ENCODE data around the gene DCC. TPM values are rescaled to one million over a fixed set of nuclear protein-coding genes. Genes with fewer than 3 reads are reported as not detected.

Gene DCC
- total RNA-seq, 6 donors from 2014 or later, result 0.33 to 3.5 (median 1.0) TPM

GRCh38 chr18:52596748-52597435, 256.9 kb downstream of the DCC start:
- DNase-seq (no peak), ATAC-seq (ENCODE audit: low FRiP score in 2 of 2) (no peak)
- WGBS, 2 donors, result 49 to 51% methylated on average over 5 of the region's 5 CpGs
- Histone ChIP-seq H3K4me3 (no peak overlapping the region), H3K36me3 (no peaks in the 10 kb centered on the region), H3K27ac (no peak overlapping the region), H3K27me3 (no peaks in the 10 kb centered on the region), H3K4me1 (no peaks in the 10 kb centered on the region), H3K9me3 (no peaks in the 10 kb centered on the region)
- TF ChIP-seq, protein P1, sequence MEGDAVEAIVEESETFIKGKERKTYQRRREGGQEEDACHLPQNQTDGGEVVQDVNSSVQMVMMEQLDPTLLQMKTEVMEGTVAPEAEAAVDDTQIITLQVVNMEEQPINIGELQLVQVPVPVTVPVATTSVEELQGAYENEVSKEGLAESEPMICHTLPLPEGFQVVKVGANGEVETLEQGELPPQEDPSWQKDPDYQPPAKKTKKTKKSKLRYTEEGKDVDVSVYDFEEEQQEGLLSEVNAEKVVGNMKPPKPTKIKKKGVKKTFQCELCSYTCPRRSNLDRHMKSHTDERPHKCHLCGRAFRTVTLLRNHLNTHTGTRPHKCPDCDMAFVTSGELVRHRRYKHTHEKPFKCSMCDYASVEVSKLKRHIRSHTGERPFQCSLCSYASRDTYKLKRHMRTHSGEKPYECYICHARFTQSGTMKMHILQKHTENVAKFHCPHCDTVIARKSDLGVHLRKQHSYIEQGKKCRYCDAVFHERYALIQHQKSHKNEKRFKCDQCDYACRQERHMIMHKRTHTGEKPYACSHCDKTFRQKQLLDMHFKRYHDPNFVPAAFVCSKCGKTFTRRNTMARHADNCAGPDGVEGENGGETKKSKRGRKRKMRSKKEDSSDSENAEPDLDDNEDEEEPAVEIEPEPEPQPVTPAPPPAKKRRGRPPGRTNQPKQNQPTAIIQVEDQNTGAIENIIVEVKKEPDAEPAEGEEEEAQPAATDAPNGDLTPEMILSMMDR (IDR thresholded peaks at IDR 0.05), result no peak
- TF ChIP-seq POLR2AphosphoS5 (IDR thresholded peaks at IDR 0.05) (no peak), EP300 (IDR thresholded peaks at IDR 0.05) (no peak), POLR2A (IDR thresholded peaks at IDR 0.05) (no peak)

GRCh38 chr18:52598921-52599320, 258.9 kb downstream of the DCC start:
- TF ChIP-seq POLR2A (IDR thresholded peaks at IDR 0.05) (no peak), POLR2AphosphoS5 (IDR thresholded peaks at IDR 0.05) (no peak), EP300 (IDR thresholded peaks at IDR 0.05) (no peak)
- TF ChIP-seq, protein P1 (IDR thresholded peaks at IDR 0.05), result no peak
- ATAC-seq (ENCODE audit: low FRiP score in 2 of 2) (no peak), DNase-seq (no peak)
- H3K4me1 ChIP-seq, result no peaks in the 10 kb centered on the region
- H3K9me3 ChIP-seq, result no peaks in the 10 kb centered on the region
- H3K4me3 ChIP-seq, result no peak overlapping the region
- no peak overlapping the region for H3K27ac ChIP-seq
- no peaks in the 10 kb centered on the region for H3K27me3 ChIP-seq
- no peaks in the 10 kb centered on the region for H3K36me3 ChIP-seq
- 63 to 68% methylated on average over 2 of the region's 2 CpGs for WGBS, 2 donors

DNA sequence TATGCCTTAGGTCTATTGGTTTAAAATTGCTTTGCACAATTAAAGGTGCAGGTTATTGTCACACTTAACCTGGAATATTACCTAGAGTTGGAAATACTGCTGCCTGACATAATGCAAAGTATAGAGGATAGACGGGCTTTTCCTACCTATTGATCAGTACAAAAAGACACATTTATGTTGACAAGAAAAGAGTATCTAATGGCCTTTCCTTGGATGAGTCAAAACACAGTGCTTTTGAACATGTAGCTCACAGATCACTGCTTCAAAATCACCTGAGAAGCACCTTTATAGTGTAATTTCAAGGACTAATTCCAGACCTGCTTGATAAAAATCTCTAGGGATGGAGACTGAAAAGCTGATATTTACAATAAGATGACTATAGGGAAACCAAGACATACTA, 262.8 kb downstream of the DCC start:
- no peaks in the 10 kb centered on the region for H3K27me3 ChIP-seq
- H3K27ac ChIP-seq, result no peak overlapping the region
- TF ChIP-seq POLR2A (IDR thresholded peaks at IDR 0.05), result no peak
- TF ChIP-seq, protein P1 (IDR thresholded peaks at IDR 0.05), result no peak
- TF ChIP-seq POLR2AphosphoS5 (IDR thresholded peaks at IDR 0.05), result no peak
- no peak for TF ChIP-seq EP300 (IDR thresholded peaks at IDR 0.05)
- 85 to 96% methylated on average over 1 of the region's 1 CpG for WGBS, 2 donors
- ATAC-seq (ENCODE audit: low FRiP score in 2 of 2) (no peak), DNase-seq (no peak)
- no peaks in the 10 kb centered on the region for H3K9me3 ChIP-seq
- no peaks in the 10 kb centered on the region for H3K4me1 ChIP-seq
- no peaks in the 10 kb centered on the region for H3K36me3 ChIP-seq
- no peak overlapping the region for H3K4me3 ChIP-seq

DNA sequence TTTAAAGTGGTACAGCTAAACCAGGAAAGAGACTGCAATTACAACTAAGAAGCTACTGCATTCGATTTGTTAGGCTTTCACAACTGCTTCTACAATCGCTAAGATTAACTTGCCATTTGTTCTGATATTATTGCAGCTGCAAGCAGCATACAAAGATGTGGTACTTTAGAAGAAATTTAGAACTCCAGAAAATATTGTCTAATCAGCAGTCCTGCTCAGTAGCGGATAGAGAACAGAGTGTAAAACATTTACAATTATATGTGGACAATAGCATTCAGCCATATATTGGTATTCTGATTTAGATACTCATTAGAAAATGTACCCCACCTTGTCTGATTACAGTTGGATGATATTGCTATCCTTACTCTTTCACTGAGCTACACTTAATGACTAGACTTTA, 265.3 kb downstream of the DCC start:
- ATAC-seq (ENCODE audit: low FRiP score in 2 of 2) (no peak), DNase-seq (no peak)
- 84% methylated on average over 3 of the region's 3 CpGs for WGBS, 2 donors
- Histone ChIP-seq H3K9me3 (no peaks in the 10 kb centered on the region), H3K4me1 (no peaks in the 10 kb centered on the region), H3K36me3 (no peaks in the 10 kb centered on the region), H3K27ac (no peak overlapping the region), H3K27me3 (no peaks in the 10 kb centered on the region), H3K4me3 (no peak overlapping the region)
- TF ChIP-seq EP300 (IDR thresholded peaks at IDR 0.05) (no peak), POLR2AphosphoS5 (IDR thresholded peaks at IDR 0.05) (no peak), POLR2A (IDR thresholded peaks at IDR 0.05) (no peak)
- TF ChIP-seq, protein P1 (IDR thresholded peaks at IDR 0.05), result no peak

- no peak for DNase-seq
- no peak for ATAC-seq (ENCODE audit: low FRiP score in 2 of 2)
- H3K4me1 ChIP-seq, result no peaks in the 10 kb centered on the region
- no peaks in the 10 kb centered on the region for H3K27me3 ChIP-seq
- no peaks in the 10 kb centered on the region for H3K36me3 ChIP-seq
- H3K27ac ChIP-seq, result no peak overlapping the region
- WGBS, 2 donors, result 82 to 95% methylated on average over 2 of the region's 2 CpGs
- TF ChIP-seq POLR2A (IDR thresholded peaks at IDR 0.05) (no peak), EP300 (IDR thresholded peaks at IDR 0.05) (no peak), POLR2AphosphoS5 (IDR thresholded peaks at IDR 0.05) (no peak)
- TF ChIP-seq, protein P1 (IDR thresholded peaks at IDR 0.05), result no peak
- H3K4me3 ChIP-seq, result no peak overlapping the region
- no peaks in the 10 kb centered on the region for H3K9me3 ChIP-seq
These were observed 268.0 kb downstream of the DCC start for GRCh38 chr18:52607985-52608384.

Measured in upper lobe of left lung (tissue), 6 donors.